Keratinocyte (primary cell): Measurements from ENCODE around the gene MAST2. TPM values are rescaled to one million over a fixed set of nuclear protein-coding genes. Genes with fewer than 3 reads are reported as not detected.
"Not testable (repeated sequence)": the region's sequence is repeated elsewhere in the genome, so short reads cannot be mapped to it uniquely, and the experiment has no call there.

ENCODE experiments used
- DNase-seq: peaks from one replicate; pipeline ENCODE4 v3.0.0-alpha.2; 2011; ENCODE audit warnings: low read depth, missing footprints, low spot score
- FAIRE-seq: peaks from 2 replicates; lab custom pipeline; 2011; peaks lifted over from hg19 to GRCh38; lab: Jason Lieb, UNC
- H2AFZ ChIP-seq: 2 replicates; pipeline ENCODE4 v1.6.0; 2012; ENCODE audit warnings: low read length, control low read depth, inconsistent platforms; ENCODE audit not compliant: control insufficient read depth
- H3K27ac ChIP-seq: 2 replicates; pipeline ENCODE4 v1.5.1; 2011; ENCODE audit warnings: low read length; ENCODE audit not compliant: control insufficient read depth, insufficient read depth
- H3K27me3 ChIP-seq: 3 replicates; pipeline ENCODE4 v1.6.0; 2011; ENCODE audit warnings: low read length; ENCODE audit not compliant: control insufficient read depth, insufficient read depth; ENCODE audit errors: extremely low read depth
- H3K36me3 ChIP-seq, 2 experiments: 2 replicates in 1 of 2; 3 replicates in 1 of 2; pipeline ENCODE4 v1.5.1; 2011; ENCODE audit warnings: low read length in 2 of 2, mild to moderate bottlenecking in 1 of 2; ENCODE audit not compliant: control insufficient read depth in 2 of 2, insufficient read depth in 2 of 2; ENCODE audit errors: extremely low read depth in 1 of 2
- H3K4me1 ChIP-seq: 3 replicates; pipeline ENCODE4 v1.5.1; 2011; ENCODE audit warnings: low read length; ENCODE audit not compliant: control insufficient read depth, insufficient read depth; ENCODE audit errors: extremely low read depth
- H3K4me2 ChIP-seq: 3 replicates; pipeline ENCODE4 v1.6.0; 2011; ENCODE audit warnings: low read depth, low read length; ENCODE audit not compliant: control insufficient read depth, insufficient read depth; ENCODE audit errors: extremely low read depth
- H3K4me3 ChIP-seq, 3 experiments: fragments of 200-600 bp in 1 of 3; sonication (generic) in 1 of 3; 2 replicates in 2 of 3; 3 replicates in 1 of 3; pipeline ENCODE4 v1.5.1; 2011 to 2016; ENCODE audit warnings: low read length in 3 of 3, mild to moderate bottlenecking in 3 of 3, control low read depth in 2 of 3, inconsistent platforms in 1 of 3, low read depth in 1 of 3, mixed read lengths in 1 of 3, mixed run types in 1 of 3, moderate library complexity in 1 of 3; ENCODE audit not compliant: control insufficient read depth in 2 of 3, insufficient read depth in 2 of 3; ENCODE audit errors: extremely low read depth in 1 of 3
- H3K79me2 ChIP-seq: 2 replicates; pipeline ENCODE4 v1.6.0; 2012; ENCODE audit warnings: low read length; ENCODE audit not compliant: control insufficient read depth, insufficient read depth
- H3K9ac ChIP-seq: 3 replicates; pipeline ENCODE4 v1.6.0; 2011; ENCODE audit warnings: low read length; ENCODE audit not compliant: control insufficient read depth, insufficient read depth; ENCODE audit errors: extremely low read depth
- H3K9me1 ChIP-seq: 3 replicates; pipeline ENCODE4 v1.6.0; 2011; ENCODE audit warnings: low read length; ENCODE audit not compliant: control insufficient read depth, insufficient read depth; ENCODE audit errors: extremely low read depth
- H3K9me3 ChIP-seq: 2 replicates; pipeline ENCODE4 v1.5.1; 2012; ENCODE audit warnings: low read depth, low read length; ENCODE audit not compliant: control insufficient read depth
- H4K20me1 ChIP-seq: 3 replicates; pipeline ENCODE4 v1.6.0; 2011; ENCODE audit warnings: low read length; ENCODE audit not compliant: control insufficient read depth, insufficient read depth; ENCODE audit errors: extremely low read depth
- EZH2 ChIP-seq: IDR thresholded peaks from one replicate; pipeline ENCODE4 v1.6.1; 2012; ENCODE audit warnings: inconsistent platforms, mild to moderate bottlenecking, low read length, moderate library complexity
- dilution Hi-C: fragments of 300-500 bp; cut with MboI; formaldehyde crosslinking; loops from one replicate; pipeline ENCODE4 v1.7.0; 2020; ENCODE audit warnings: low sequenced_read_pairs; ENCODE audit not compliant: extremely low pct_ligation_motif_present
- polyA plus RNA-seq, 5 experiments: library from polyadenylated mRNA; depleted of rRNA in 3 of 5; stranded (reverse) in 3 of 5; stranded (forward) in 1 of 5; unstranded in 1 of 5; fragments of >200 nt; gene quantifications; 1 replicate in 1 of 5; 2 replicates in 3 of 5; 3 replicates in 1 of 5; pipeline versions ENCODE4 v1.2.1 to v1.2.3, GENCODE V29; 2011 to 2012; ENCODE audit warnings: missing spikeins in 2 of 5, low read depth in 1 of 5, low replicate concordance in 1 of 5
- TF ChIP-seq, protein P1 (sequence below), 3 experiments: IDR thresholded peaks in 1 of 3; conservative IDR thresholded peaks in 1 of 3; optimal IDR thresholded peaks in 1 of 3; 2 replicates in 2 of 3; 3 replicates in 1 of 3; pipeline versions ENCODE3 to v1.5.1; 2011; ENCODE audit warnings: low read length in 3 of 3, mild to moderate bottlenecking in 3 of 3, moderate library complexity in 2 of 3, control low read depth in 1 of 3, inconsistent platforms in 1 of 3; ENCODE audit not compliant: insufficient read depth in 2 of 3; ENCODE audit errors: extremely low read depth in 1 of 3

MAST2 gene
- polyA plus RNA-seq, 1 donor (not counting 4 experiments of a cell fraction or from before 2014, with no cell fraction given), result 12.2 TPM

DNA sequence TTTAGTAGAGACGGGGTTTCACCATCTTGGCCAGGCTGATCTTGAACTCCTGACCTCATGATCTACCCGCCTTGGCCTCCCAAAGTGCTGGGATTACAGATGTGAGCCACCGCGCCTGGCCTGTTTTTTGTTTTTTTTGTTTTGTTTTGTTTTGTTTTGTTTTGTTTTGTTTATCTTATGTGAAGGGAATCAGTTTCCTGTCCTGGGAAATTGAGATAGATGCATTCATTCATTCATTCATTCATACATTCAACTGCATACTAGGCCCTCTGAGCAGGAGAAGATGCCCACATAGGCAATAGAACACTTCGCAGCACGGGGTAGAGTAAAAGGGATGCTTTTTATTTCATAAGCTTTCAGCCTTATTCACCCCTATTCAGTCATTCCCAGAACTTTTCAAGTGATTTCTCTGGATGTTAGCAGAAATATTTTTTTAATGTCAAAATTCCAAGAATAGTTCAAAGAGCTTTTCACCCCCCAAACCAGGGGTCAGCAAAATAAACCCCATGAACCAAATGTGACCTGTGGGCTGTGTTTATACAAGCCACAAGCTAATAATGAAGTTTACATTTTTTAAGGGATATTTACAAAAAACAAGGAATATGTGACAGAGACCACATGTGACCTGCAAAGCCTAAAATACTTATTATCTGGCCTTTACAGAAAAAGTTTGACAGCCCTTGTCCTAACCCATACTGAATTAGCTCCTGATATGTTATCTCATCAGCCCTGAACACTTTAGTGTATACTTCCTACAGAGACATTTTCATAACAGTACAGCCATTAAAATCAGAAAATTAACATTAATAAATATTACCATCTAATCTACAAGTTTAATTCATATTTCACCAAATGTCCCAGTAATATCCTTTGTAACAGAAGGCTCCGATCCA, 127.1 kb downstream of the MAST2 start:
- DNase-seq (no peak), FAIRE-seq (no peak)
- H2AFZ ChIP-seq, result no peak overlapping the region
- H3K27ac ChIP-seq, result no peak overlapping the region
- no peaks in the 10 kb centered on the region for H4K20me1 ChIP-seq
- no peak overlapping the region for H3K4me2 ChIP-seq
- no peaks in the 10 kb centered on the region for H3K27me3 ChIP-seq
- no peak for TF ChIP-seq EZH2
- TF ChIP-seq, protein P1, sequence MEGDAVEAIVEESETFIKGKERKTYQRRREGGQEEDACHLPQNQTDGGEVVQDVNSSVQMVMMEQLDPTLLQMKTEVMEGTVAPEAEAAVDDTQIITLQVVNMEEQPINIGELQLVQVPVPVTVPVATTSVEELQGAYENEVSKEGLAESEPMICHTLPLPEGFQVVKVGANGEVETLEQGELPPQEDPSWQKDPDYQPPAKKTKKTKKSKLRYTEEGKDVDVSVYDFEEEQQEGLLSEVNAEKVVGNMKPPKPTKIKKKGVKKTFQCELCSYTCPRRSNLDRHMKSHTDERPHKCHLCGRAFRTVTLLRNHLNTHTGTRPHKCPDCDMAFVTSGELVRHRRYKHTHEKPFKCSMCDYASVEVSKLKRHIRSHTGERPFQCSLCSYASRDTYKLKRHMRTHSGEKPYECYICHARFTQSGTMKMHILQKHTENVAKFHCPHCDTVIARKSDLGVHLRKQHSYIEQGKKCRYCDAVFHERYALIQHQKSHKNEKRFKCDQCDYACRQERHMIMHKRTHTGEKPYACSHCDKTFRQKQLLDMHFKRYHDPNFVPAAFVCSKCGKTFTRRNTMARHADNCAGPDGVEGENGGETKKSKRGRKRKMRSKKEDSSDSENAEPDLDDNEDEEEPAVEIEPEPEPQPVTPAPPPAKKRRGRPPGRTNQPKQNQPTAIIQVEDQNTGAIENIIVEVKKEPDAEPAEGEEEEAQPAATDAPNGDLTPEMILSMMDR (optimal IDR thresholded peaks at IDR 0.05 in 1 of 3, IDR thresholded peaks at IDR 0.05 in 1 of 3, conservative IDR thresholded peaks at IDR 0.05 in 1 of 3; ENCODE audit: extremely low read depth in 1 of 3, insufficient read depth in 2 of 3, low read length in 3 of 3), result no peak
- H3K4me3 ChIP-seq, result no peak overlapping the region
- H3K79me2 ChIP-seq, result no peaks in the 10 kb centered on the region
- H3K36me3 ChIP-seq, result no peaks in the 10 kb centered on the region
- dilution Hi-C loops, result no loop called here
- H3K9me3 ChIP-seq, result no peaks in the 10 kb centered on the region
- no peak overlapping the region for H3K9ac ChIP-seq
- no peaks in the 10 kb centered on the region for H3K9me1 ChIP-seq
- peaks cover 6% of the 10 kb centered on the region for H3K4me1 ChIP-seq

DNA sequence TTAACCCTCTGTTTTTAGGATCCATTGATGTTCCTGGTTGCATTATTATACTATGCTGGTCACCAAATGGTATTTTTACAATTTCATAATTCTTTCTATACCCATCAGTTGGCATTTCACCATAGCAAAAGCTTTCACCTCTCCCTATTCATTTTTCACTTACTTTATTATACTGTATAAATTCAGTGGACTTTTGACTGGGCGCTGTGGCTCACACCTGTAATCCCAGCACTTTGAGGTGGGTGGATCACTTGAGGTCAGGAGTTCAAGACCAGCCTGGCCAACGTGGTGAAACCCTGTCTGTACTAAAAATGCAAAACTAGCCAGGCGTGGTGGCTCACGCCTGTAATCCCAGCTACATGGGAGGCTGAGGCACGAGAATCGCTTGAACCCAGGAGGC, 128.8 kb downstream of the MAST2 start:
- H3K27ac ChIP-seq, dilution Hi-C loops, H3K4me1 ChIP-seq, H3K9me3 ChIP-seq, FAIRE-seq, H3K9me1 ChIP-seq, H4K20me1 ChIP-seq, H3K4me3 ChIP-seq, H3K9ac ChIP-seq, H3K4me2 ChIP-seq, DNase-seq, H3K27me3 ChIP-seq, H3K79me2 ChIP-seq, H2AFZ ChIP-seq, H3K36me3 ChIP-seq: not testable (repeated sequence)
